GM12872 (cell line): ENCODE measurements around the gene SH2B3.

Experiments
- CTCF ChIP-seq: IDR thresholded peaks from 3 replicates; pipeline ENCODE4 v1.5.1; 2011; ENCODE audit warnings: low read depth, mild to moderate bottlenecking, low read length, moderate library complexity; ENCODE audit not compliant: insufficient read depth

The SH2B3 gene

GRCh38 chr12:111451649-111452129, 46.0 kb downstream of the SH2B3 start:
- peak; percentile 71 for TF ChIP-seq CTCF

- TF ChIP-seq CTCF = no peak
Measured at GRCh38 chr12:111453071-111453989, 47.6 kb downstream of the SH2B3 start.

- no peak for TF ChIP-seq CTCF
Measured at GRCh38 chr12:111454311-111454710, 48.6 kb downstream of the SH2B3 start.

GRCh38 chr12:111454716-111455447, 49.2 kb downstream of the SH2B3 start:
- no peak for TF ChIP-seq CTCF

GRCh38 chr12:111455448-111456320, 50.0 kb downstream of the SH2B3 start:
- no peak for TF ChIP-seq CTCF

GRCh38 chr12:111457071-111457470, 51.3 kb downstream of the SH2B3 start:
- TF ChIP-seq CTCF = no peak
